HT-29 (cell line): ENCODE data around the gene GPS1. TPM values are rescaled to one million over a fixed set of nuclear protein-coding genes. Genes with fewer than 3 reads are reported as not detected.

Source experiments
- DNase-seq: peaks from one replicate; pipeline ENCODE4 v3.0.0-alpha.2; 2015; ENCODE audit warnings: low spot score
- total RNA-seq: library from RNA; depleted of rRNA; stranded (reverse); fragments of >200 nt; shearing (Covaris generic); gene quantifications from 2 replicates; pipeline ENCODE4 v1.2.3, GENCODE V29; 2014

Gene GPS1
- total RNA-seq, 1 experiment from 2014 or later = 281 TPM

- no peak for DNase-seq
Observed at GRCh38 chr17:82041144-82041814, 10.4 kb upstream of the GPS1 start.

DNA sequence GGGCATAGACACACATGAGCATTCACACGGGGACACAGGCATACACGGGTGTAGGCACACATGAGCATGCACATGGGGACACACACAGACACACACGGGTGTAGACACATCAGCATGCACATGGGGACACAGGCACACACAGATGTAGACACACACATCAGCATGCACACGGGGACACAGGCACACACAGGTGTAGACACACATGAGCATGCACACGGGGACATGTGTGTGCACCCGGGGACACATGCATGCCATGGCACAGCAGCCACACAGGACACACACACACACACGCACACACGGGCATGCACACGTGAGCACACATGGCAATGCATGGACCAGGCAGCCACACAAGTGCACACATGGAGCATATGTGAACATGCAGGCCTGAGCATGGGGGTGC lies 9.0 kb upstream of the GPS1 start:
- no peak for DNase-seq

DNA sequence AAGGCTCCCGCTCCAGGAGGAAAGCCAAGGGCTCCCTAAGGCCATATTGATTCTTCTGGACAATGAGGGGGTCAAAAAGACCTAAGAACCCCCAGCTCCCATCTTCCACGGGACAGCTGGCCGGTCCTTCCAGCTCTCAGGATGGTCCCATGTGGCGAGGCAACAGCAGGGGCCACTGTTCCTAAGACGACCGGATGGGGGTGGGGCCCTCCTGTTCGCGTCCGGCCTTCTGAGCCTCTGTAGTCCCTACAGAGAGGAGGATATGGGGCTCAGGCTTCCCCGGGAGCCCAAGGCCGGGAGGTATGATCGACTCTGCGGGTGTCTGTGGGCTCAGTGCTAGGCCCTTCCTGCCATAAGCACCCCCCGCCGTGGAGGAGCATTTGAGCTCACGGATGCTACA lies 8.2 kb upstream of the GPS1 start:
- no peak for DNase-seq

- DNase-seq = no peak
Observed at GRCh38 chr17:82045936-82046484, 5.7 kb upstream of the GPS1 start.

DNA sequence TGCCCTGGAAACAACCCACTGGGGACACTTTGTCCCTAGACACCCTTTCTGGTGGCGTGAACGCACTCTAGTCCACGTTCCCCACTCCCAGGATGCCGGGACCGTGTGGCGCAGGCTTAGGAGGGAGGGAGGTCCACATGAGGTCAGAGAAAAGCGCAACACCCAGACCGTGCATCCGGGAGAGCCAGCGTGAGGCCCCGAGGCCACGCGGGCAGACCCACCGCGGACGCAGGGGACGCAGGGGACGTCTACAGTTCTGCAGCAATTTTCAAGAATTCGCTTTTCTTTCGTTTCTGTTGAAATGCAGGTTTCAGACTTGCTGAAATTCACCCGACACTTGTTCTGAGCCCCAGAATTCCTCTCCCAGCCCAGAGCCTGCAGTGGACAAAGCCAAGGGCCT lies 4.8 kb upstream of the GPS1 start:
- no peak for DNase-seq

DNA sequence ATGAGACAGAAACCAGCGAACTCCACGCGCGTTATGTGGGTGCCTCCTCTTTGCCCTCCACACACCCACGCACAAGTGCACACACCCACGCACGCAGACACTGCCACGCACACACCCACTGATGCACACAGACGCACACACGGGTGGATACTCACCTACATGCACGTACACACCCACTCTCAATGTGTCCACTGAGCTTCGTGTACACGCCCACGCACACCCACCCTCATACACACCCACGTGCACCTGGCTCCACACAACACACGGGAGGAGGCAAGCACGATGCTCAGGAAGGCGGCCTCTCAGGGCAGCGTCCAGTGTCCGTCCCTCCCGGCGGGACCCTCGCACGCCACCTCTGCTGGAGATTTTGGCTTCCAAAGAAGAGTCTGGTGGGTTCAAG lies 4.3 kb upstream of the GPS1 start:
- DNase-seq = no peak

- DNase-seq = no peak
Observed at GRCh38 chr17:82047914-82048570, 3.7 kb upstream of the GPS1 start.

GRCh38 chr17:82048571-82048971 lies 3.1 kb upstream of the GPS1 start:
- no peak for DNase-seq

DNA sequence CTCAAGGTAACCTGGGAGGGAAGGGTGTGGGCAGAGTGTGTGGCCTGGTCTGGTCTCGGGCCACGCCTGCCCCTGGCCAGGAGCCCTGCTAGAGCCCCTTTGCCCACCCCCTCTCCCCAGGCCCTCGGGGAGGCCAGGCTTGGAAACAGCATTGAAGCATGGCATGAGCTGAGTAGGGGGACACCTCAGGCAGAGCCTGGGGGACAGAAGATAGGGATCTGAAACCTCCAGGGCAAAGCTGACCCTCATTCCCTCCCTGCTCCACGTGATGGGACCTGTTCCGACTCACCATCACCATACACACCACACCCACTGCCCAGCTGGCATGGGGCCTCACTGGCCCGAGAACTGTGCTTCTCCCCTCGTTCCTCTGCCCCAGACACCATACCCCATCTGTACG lies 2.6 kb upstream of the GPS1 start:
- no peak for DNase-seq

DNA sequence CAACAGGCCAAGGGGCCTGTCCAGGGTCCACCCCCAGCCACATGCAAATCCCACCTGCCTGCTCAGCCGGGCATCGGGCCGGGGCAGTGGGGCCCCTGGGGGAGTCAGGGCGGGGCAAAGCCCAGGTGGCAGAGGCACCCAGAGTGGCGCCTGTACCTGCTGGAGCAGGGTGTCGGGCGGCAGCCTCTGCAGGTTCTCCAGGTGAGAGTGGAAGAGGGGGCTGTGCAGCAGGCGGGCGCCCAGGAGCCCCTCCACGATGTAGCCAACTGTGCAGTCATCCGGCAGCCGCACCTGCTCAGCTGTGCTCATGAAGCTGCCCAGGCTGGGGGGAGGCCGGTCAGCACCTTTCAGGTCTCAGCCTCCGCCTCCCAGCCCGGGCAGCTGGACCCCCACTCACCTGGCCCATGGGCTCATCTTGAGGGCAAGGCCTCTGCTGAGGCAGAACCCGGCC lies 2.2 kb upstream of the GPS1 start:
- no peak for DNase-seq

DNA sequence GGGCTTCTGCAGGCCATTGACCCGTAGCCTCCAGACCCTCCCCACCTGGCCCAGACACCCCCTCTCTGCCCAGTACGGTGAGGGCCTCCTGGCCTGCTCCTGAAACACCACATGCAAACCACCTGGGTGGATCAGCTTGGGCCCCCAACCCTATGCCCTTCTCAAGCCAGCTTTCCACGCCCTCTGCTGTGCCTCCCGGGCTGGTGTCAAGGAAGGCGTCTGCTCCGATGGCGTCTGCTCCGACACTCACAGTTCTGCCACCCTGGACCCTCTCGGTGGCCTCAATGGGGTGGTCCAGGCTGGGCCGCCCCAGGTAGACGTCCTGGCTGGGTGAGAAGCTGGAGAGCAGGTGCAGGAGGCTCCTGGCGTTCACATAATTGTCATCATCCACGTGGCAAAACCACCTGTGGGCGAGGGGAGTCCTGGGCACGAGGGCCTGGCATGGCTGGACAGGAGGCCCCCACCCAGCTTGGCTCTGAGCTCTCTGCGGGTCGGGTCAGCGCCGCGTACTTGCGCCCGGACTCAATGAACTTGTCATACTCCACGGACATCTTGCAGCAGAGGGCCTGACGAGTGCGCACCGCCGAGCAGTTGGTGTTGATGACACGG lies 1.4 kb upstream of the GPS1 start:
- no peak for DNase-seq

- no peak for DNase-seq
Observed at GRCh38 chr17:82050761-82051641, 697 bp upstream of the GPS1 start.

GRCh38 chr17:82052638-82053059 lies 951 bp downstream of the GPS1 start:
- no peak for DNase-seq

GRCh38 chr17:82053130-82053529 lies 1.4 kb downstream of the GPS1 start:
- DNase-seq = no peak

DNA sequence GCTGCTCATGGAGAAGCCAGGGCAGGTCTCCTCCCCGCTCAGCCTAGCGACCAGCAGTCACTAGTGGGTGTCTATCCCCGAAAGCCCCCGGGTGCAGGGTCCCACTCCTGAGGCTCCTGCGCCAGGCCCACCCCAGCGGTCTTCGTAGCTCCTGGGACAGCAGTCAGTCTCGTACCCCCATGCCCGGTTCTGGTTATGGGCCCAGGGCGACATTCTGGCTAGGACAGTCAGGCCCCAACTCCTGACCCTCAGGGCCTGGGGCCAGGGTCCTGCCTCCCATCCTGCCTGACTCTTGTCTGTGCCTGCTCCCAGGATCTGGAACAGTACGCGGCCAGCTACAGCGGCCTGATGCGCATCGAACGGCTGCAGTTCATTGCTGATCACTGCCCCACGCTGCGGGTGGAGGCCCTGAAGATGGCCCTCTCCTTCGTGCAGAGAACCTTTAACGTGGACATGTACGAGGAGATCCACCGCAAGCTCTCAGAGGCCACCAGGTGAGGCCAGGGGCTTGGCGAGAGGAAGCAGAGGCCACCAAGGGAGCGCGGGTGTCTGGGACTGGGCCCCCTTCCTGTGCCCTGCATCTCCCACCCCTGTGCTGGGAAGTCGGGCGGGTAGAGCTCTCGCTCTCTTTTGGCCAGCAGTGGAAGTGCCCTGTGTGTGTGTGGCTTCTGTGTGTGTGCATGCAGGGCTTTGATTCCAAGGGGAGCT lies 2.0 kb downstream of the GPS1 start:
- no peak for DNase-seq

DNA sequence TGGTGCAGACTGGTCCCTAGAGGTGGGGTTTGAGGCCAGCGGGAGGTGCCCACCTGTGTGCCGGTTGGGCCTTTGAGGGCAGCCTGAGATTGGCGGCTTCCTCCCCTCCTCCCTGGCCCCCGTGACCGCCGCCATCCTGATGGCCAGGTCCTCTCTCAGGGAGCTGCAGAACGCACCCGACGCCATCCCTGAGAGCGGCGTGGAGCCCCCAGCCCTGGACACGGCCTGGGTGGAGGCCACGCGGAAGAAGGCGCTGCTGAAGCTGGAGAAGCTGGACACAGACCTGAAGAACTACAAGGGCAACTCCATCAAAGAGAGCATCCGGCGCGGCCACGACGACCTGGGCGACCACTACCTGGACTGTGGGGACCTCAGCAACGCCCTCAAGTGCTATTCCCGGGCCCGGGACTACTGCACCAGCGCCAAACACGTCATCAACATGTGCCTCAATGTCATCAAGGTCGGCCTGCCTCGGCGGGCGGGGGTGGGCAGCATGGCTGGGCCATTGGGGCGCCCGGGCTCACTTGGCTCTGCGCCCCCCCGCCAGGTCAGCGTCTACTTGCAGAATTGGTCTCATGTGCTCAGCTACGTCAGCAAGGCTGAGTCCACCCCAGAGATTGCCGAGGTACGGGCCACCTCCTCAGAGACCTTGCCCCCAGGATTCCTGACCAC lies 2.8 kb downstream of the GPS1 start:
- DNase-seq = no peak

- no peak for DNase-seq
Observed at GRCh38 chr17:82055023-82055964, 3.6 kb downstream of the GPS1 start.

- DNase-seq = no peak
Observed at GRCh38 chr17:82055965-82056728, 4.4 kb downstream of the GPS1 start.
